IPS-18c (cell line): ENCODE results near the gene TMEM18.
"Not testable (repeated sequence)": the region's sequence is repeated elsewhere in the genome, so short reads cannot be mapped to it uniquely, and the experiment has no call there.

ENCODE experiments used
- H3K4me3 ChIP-seq: 2 replicates; pipeline ENCODE4 v1.7.0; 2013; ENCODE audit warnings: low read depth, mild to moderate bottlenecking, low read length, moderate library complexity; ENCODE audit not compliant: insufficient read depth
- H3K9me3 ChIP-seq: one replicate; pipeline ENCODE4 v1.6.1; 2013; ENCODE audit warnings: mild to moderate bottlenecking, low read length, moderate library complexity; ENCODE audit not compliant: control insufficient read depth, insufficient read depth

Gene TMEM18

DNA sequence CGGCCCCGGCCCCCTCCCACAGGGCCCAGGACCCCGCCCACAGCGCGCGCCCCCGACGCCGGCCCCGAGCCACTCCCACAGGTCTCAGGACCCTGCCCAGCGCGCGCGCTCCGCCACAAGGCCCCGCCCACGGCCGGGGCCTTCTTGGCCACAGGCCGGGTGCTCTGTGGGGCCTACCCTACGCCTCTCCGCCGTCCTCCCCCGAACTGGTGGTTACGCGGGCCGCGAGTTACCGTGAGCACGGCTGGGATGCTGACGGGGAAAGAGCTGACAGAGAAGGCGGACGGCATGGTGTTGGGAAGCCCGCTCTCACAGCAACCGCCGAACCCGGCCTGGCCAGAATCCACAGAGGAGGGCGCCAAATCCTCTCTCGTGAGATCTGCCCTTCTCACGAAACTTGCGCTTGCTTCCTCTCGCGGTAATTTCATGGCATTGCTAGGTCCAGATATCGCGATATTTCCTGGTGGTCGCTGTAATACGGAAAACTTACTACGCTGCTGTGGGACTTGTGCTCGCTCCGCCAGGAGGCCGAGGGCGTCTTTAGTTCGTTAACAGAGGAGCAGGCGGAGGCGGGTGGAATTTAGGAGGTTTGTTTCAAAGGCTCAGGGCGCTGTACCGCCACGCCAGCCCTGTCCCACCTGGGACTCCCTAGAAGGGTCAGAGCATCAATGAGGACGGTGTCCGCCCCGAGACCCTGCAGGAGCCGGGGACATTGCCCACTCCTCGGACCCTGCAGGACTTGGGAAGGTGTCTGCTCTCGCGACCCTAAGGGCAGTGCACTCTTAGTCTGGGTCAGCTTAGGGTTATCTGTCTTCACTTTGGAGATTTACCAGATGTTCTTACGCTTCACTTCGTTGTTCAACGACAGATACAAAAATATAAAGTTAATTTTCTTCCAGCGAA is at the start of gene TMEM18:
TSS of gene TMEM18 (minus strand) at position 351 of the 903 bp plus-strand sequence. CDS start at position 290, 61 bp downstream.
- Histone ChIP-seq H3K4me3 (peak within 1 kb of the TSS; percentile 89), H3K9me3 (no peaks in the 10 kb centered on the region)

DNA sequence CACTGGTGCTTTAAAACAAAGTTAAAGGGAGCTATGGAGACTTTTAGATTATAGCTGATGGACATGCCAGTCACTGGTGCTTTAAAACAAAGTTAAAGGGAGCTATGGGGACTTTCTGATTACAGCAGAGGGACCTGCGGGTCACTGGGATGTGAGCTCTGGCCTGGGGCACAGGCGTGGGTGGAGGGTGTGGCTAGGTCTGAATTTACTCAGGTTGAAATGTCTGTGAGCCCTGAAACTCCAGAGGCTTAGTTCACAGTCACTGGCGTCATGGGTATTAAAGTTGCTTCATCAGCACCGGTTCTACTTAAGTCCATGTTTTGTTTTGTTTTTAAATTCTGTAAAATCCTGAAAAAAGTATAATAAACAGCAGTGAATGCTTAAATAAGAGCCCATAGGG is 49.0 kb upstream of the TMEM18 start:
- no peaks in the 10 kb centered on the region for H3K9me3 ChIP-seq
- no peak overlapping the region for H3K4me3 ChIP-seq

DNA sequence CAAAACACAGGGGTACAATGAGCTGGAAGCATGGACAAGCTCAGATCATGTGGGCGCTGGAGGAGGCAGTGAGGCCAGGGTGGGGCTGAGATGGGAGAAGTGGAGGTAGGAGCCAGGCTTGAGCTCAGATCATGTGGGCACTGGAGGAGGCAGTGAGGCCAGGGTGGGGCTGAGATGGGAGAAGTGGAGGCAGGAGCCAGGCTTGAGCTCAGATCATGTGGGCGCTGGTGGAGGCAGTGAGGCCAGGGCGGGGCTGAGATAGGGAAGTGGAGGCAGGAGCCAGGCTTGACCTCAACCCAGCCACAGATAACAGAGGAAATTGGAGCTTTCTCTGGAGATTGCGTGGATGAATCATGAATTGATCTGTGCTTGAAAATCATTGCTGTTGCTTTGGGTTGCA is 48.3 kb upstream of the TMEM18 start:
- H3K9me3 ChIP-seq: no peaks in the 10 kb centered on the region
- H3K4me3 ChIP-seq: no peak overlapping the region

DNA sequence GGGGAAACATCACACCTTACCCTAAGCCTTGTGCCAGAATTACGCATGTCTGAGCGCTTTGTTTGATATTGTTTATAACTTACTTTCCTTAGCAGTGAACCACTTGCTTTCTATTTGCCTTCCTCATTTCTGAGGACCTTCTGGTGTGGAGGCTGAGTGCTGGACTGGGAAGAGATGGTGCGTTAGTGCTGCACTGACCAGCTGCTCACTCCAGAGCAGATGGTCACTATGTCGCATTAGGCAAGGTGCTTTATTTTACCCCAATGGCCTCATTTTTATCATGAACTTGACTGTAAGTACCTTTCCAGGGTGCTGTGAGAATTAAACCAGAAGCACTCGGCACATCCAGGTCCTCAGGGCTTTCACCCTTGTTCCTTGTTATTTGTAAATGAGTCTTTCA is 46.6 kb upstream of the TMEM18 start:
- H3K9me3 ChIP-seq: no peaks in the 10 kb centered on the region
- H3K4me3 ChIP-seq: no peak overlapping the region

DNA sequence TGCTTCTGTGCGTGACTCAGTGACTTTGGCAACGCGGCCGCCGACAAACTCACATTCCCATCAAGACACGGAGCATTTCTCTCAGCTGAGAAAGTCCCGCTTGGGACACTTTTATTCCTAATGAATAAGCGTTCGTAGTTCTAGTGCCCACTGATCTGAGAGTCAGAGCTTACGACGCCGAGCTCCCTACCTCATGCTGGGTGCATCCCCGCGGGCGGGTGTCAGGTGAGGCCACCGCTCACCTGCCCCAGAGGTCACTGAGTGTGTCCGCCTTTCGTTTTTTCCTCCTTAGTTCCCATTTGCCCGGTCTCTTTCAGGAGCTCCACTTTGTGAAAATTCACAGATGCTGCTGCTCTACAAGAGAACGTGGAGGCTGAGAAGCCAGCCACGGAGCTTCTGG is 43.6 kb upstream of the TMEM18 start:
- H3K4me3 ChIP-seq: no peak overlapping the region
- H3K9me3 ChIP-seq: no peaks in the 10 kb centered on the region

DNA sequence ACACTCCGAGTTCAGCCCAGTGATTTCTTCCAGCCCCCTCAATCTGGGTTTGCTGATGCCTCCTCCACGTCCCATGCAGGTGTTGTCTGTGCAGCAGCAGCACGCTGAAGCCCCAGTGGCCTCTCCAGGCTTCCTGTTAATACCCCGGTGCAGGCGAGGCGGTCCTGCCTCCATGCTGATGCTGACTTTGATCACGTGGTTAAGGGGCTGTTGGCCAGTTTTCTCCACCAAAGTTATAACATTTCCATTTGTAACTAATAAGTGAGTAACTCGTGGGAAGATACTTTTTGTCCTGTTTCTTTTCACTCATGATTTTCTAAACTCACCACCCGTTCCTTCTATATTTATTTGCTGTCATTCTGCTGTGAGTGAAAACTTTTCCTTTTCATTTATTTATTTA is 42.5 kb upstream of the TMEM18 start:
- no peaks in the 10 kb centered on the region for H3K9me3 ChIP-seq
- no peak overlapping the region for H3K4me3 ChIP-seq

DNA sequence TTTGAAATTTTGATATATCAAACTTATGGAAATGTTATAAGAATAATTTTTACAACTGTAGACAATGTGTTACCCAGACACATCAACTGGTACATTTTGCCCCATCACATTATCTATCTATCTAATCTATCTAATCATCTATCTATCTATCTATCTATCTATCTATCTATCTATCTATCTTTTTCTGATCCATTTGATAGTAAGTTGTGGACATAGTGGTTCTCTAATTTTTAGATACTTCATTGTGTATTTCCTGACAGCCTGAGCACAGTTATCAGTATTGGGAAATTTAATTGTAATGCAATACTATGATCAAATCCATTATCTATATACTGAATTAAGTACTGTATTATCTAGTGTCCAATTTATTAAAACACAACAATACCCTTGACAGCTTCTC is 42.0 kb upstream of the TMEM18 start:
- Histone ChIP-seq H3K9me3 (no peaks in the 10 kb centered on the region), H3K4me3 (no peak overlapping the region)

DNA sequence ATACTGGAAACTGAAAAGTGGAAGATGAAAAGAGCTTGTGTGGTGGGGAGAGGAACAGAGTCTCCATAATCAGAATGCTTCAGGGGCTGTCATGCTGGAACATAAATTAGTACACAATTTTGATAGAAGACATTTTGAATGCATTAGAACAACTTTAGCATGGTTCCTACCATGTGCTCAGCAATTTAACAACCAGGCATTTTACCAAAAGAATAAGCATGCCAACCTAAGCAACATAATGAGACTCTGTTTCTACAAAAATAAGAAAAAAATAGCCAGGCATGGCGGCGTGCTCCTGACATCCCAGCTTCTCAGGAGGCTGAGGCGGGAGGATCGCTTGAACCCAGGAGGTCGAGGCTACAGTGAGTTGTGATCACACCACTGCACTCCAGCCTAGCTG is 40.5 kb upstream of the TMEM18 start:
- no peak overlapping the region for H3K4me3 ChIP-seq
- no peaks in the 10 kb centered on the region for H3K9me3 ChIP-seq

DNA sequence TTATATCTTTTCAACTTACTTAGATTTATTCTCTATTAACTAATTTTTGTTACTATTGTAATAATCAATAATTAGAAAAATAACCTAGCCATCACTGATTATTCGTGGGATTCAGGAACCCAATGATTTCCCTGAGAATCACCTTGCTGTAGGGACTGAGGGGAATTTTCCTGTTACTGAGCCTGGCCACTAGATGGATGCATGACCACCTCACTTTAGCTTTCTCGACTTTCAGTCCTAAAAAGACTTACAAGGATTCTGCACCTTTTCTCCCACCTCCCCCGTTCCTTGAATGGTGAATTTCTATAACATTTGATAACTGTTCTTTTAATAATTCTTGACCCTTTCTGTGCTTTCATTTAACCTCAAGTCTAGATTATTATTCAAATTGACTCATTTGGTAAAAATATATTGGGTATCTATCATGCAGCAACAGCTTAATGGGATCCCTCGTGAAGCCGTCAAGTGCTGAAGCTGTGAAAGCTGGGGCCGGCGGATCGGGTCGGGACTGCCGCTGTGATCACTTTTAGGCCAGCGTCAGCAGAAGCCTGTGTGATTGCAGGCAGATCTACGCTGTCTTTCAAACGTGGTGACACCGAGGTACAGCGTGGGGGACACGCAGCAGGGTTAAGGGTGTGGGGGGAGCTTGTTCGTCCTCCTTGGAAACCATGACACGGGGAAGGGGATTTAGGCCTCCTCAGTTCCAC is 38.8 kb upstream of the TMEM18 start:
- Histone ChIP-seq H3K4me3 (no peak overlapping the region), H3K9me3 (no peaks in the 10 kb centered on the region)

DNA sequence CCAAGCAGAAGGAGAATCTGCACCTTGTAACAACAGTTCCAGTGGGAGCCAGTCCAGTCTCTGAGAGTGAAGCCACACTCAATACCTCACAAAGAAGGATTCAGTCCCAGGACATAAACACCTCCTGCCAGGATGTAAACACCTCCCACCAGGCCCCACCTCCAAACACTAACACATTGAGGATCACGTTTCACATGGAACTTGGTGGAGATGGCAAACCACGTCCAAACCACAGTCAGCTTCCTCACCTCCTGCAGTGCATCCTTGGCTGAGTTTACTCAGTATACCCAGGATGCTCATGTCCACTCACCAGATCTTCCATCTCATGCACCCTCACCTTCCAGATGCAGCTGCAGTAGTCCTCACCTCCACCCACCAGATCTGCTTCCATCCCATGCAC is 37.8 kb upstream of the TMEM18 start:
- H3K4me3 ChIP-seq: no peak overlapping the region
- no peaks in the 10 kb centered on the region for H3K9me3 ChIP-seq

DNA sequence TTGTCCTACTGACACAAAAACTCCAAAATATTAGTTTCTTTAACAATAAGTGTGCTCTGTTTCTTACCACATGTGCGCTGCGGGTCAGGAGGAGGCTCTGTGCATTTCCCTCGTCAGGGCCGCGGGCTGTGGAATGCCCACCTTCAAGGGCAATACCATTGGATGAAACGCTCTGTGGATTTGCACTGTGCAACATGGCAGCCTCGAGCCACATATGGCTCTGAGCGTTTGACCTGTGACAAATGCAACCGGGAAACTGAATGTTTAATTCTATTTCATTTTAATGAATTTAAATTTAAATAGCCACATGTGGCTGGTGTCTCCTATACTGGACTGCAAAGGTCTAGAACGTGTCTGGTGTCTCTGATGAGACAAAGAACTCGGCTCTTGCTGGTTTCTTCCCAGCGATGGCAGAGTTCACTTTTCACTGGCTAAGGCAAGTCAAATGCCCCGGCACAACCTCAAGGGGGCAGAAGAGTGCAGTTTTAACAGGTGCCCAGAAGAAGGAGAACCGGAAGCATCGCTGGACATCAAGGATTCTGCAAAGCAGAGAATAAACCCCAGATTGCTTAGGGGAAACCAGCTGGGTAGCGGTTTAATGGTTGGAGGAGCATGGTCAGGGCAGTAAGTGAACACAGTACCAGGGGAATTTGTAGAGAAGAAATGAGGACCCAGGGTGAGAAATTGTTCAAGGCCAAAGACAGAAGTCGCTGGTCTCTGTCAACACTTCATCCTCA is 37.0 kb upstream of the TMEM18 start:
- Histone ChIP-seq H3K4me3 (no peak overlapping the region), H3K9me3 (no peaks in the 10 kb centered on the region)

DNA sequence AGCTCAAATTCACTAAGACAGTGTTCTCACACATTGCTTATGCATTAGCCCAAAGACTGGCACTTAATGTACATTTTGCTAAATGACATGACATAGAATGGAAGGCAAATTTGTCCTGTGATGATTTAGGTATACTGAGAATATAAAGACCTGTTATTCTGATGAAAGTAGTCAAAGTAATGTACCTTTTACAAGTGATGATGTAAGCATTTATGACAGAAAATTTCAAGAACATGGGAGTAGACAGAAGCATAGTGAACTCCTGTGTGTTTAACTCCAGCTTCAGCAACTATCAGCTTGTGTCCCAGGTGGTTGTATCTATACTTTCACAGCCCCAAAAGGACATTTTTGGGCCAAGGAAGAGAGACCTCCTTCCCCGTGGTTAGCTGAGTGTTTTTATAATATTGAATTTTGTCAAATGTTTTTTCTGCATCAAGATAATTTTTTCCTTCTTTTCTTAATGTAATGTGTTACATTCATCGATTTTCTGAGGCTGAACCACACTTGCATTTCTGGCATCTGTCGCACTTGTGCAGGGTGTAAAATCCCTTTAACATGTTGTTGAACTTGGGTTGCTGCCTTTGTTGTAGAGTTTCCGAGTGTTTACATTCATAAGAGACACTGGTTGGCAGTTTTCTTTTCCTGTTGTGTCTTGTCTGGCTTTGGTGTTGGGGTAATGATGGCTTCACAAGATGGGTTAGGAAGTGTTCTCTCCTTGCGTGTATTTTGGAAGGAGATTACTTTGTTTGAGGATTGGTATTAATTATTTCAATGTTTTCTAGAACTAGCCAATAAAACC is 33.9 kb upstream of the TMEM18 start:
- H3K9me3 ChIP-seq: no peaks in the 10 kb centered on the region
- H3K4me3 ChIP-seq: no peak overlapping the region

DNA sequence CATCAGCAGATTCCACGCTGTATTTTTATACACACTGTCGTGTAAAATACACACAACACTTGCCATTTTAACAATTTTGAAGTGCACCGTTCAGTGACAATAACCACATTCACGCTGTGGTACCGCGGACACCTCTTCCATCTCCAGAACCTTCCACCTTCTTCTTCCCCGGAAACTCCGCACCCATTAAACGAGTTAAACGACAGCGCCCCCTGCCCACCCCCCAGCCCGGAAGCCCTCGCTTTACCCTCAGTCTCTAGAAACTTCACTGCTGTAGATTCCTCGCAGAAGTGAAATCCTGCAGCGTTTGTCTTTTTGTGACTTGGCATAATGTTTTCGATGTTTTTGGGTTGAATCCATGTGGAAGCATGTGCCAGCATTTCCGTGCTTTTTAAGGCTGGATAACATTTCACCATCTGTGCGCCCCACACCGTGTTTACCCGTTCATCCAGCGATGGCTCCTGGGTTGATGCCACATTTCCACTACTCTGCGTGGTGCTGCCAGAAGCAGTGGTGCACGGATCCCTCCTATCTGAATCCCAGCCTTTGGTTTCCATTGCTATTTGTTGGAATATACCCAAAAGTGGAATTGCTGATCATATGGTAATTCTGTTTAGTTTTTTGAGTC is 32.0 kb upstream of the TMEM18 start:
- Histone ChIP-seq H3K9me3 (no peaks in the 10 kb centered on the region), H3K4me3 (no peak overlapping the region)

DNA sequence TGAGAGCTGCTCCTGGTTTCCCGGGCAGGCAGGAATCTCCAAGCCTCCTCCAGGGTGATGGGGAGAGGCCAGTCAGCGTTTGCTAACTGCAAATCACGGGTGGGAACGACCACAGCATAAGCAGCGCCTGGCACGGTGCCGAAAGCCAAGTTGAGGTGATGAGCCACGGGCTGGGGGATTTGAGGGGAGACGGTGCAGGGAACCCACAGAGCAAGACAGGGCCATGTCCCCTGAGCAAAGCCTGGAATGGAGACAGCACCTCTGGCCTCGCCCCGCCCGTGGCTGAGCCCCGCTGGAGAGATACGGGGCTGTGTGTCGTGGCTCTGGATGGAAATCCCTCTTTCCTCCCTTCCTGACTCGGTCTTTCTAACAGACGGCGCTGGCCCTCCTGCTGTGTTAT is 31.5 kb upstream of the TMEM18 start:
- no peak overlapping the region for H3K4me3 ChIP-seq
- H3K9me3 ChIP-seq: no peaks in the 10 kb centered on the region

DNA sequence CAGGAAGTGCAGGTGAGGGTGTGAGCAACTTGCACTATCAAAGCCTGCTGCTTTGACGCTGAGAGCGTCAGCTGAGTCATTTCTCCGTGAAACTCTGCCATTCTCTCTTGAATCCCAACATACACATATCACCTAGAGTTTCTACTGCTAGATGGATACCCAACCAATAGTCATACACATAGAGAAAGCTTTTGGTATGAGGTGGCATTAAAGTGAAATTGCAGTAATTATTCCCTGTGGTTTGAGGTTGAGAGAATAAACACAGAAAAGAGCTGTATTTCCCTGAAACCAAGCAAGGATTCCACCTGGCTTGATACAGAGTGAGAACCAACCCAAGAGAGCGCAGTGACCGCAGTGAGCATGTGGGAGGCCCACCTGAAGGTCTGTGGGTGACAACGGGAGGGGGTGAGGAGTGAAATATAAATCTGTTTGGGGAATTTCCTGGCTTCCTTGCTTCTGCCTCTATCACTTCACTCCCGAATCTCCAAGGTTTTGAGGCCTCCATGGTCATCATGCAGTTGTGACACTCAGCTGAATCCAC is 28.8 kb upstream of the TMEM18 start:
- no peaks in the 10 kb centered on the region for H3K9me3 ChIP-seq
- no peak overlapping the region for H3K4me3 ChIP-seq

DNA sequence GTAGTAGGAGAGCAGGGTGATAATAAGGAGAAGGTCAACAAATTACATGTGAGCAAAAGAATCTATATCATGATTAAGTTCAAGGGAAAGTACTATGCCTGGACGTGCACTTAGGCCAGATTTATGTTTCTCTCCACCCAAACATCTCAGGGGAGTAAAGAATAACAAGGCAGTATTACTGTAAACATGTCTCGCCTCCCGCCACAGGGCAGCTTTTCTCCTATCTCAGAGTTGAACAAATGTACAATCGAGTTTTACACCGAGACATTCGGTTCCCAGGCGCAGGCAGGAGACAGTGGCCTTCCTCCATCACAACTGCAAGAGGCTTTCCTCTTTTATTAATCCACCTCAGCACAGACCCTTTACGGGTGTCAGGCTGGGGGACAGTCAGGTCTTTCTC is 25.6 kb upstream of the TMEM18 start:
- H3K9me3 ChIP-seq, H3K4me3 ChIP-seq: not testable (repeated sequence)
